HCT116 (cell line): ENCODE results near the gene S1PR2. TPM values are rescaled to one million over a fixed set of nuclear protein-coding genes. Genes with fewer than 3 reads are reported as not detected.

Source experiments
- ATAC-seq: fragments of 200-7000 bp; cut with Tn5 transposase; 2 replicates; pipeline ENCODE4 v1.9.1; 2020; ENCODE audit warnings: mild to moderate bottlenecking, moderate library complexity
- BruUV-seq: library from RNA; stranded (reverse); fragments of 400-500 nt; replicated peaks from 2 replicates; lab custom pipeline; 2021; lab: Mats Ljungman, UMichigan
- CTCF ChIA-PET: fragments of 300-600 bp; sonication (Branson Sonifier 250); formaldehyde crosslinking; loops from one replicate; lab custom pipeline; 2021; ENCODE audit warnings: antibody characterized with exemption; lab: Charles Lee
- POLR2A ChIA-PET: fragments of 300-600, 350-600 bp; sonication (Branson Sonifier 250); formaldehyde crosslinking; loops from one replicate; lab custom pipeline; 2021; ENCODE audit warnings: antibody characterized with exemption; lab: Charles Lee
- RAD21 ChIA-PET, 2 experiments: fragments of 300-600 bp; sonication (Branson Sonifier 250); formaldehyde crosslinking; loops; one replicate each; lab custom pipeline; 2023; ENCODE audit warnings: low total read pairs in 2 of 2; ENCODE audit not compliant: uncharacterized antibody in 2 of 2, unreplicated experiment in 2 of 2, low non-redundant PET in 1 of 2; lab: Charles Lee
- DNase-seq: peaks from one replicate; pipeline ENCODE4 v3.0.0-alpha.2; 2010; ENCODE audit warnings: low read depth, low spot score
- H2AFZ ChIP-seq: fragments of 200-600 bp; shearing (Covaris generic), sonication (generic); 2 replicates; pipeline ENCODE4 v1.6.1; 2017; ENCODE audit warnings: low read depth, mixed run types, mixed read lengths, antibody characterized with exemption, low read length; ENCODE audit not compliant: poor library complexity, severe bottlenecking
- H3K27ac ChIP-seq: 2 replicates; pipeline ENCODE4 v1.5.1; 2012; ENCODE audit warnings: low read depth, low read length
- H3K27me3 ChIP-seq: fragments of 200-600 bp; sonication (generic); 2 replicates; pipeline ENCODE4 v1.6.1; 2016; ENCODE audit warnings: mixed run types, low read length, mixed read lengths; ENCODE audit not compliant: insufficient read depth
- H3K36me3 ChIP-seq, 2 experiments: fragments of 200-500 bp in 1 of 2; fragments of 200-600 bp in 1 of 2; sonication (Bioruptor generic) in 1 of 2; sonication (generic) in 1 of 2; 2 replicates each; pipeline versions ENCODE4 v1.5.1 to v1.6.1; 2014 to 2016; ENCODE audit warnings: low read length in 2 of 2, inconsistent platforms in 1 of 2, mixed read lengths in 1 of 2, mixed run types in 1 of 2; ENCODE audit not compliant: insufficient read depth in 2 of 2, control insufficient read depth in 1 of 2
- H3K4me1 ChIP-seq, 2 experiments: fragments of 200-600 bp in 1 of 2; sonication (generic) in 1 of 2; 2 replicates each; pipeline versions ENCODE4 v1.5.1 to v1.6.1; 2012 to 2017; ENCODE audit warnings: low read length in 2 of 2, inconsistent platforms in 1 of 2, mild to moderate bottlenecking in 1 of 2, mixed read lengths in 1 of 2, mixed run types in 1 of 2, moderate library complexity in 1 of 2; ENCODE audit not compliant: insufficient read depth in 2 of 2, control insufficient read depth in 1 of 2
- H3K4me2 ChIP-seq: fragments of 200-600 bp; sonication (generic); 2 replicates; pipeline ENCODE4 v1.6.1; 2017; ENCODE audit warnings: mixed run types, low read length, mixed read lengths
- H3K4me3 ChIP-seq, 2 experiments: fragments of 200-600 bp in 1 of 2; sonication (generic) in 1 of 2; replicated peaks in 1 of 2; 2 replicates each; pipeline ENCODE4 v1.5.1; 2011 to 2016; ENCODE audit warnings: low read length in 2 of 2, control low read depth in 1 of 2, low read depth in 1 of 2, mild to moderate bottlenecking in 1 of 2, mixed read lengths in 1 of 2, mixed run types in 1 of 2
- H3K79me2 ChIP-seq: fragments of 200-600 bp; sonication (generic); 2 replicates; pipeline ENCODE4 v1.6.1; 2017; ENCODE audit warnings: mild to moderate bottlenecking, mixed run types, low read length, moderate library complexity, mixed read lengths; ENCODE audit not compliant: insufficient read depth
- H3K9ac ChIP-seq: fragments of 200-600 bp; sonication (generic); 2 replicates; pipeline ENCODE4 v1.6.1; 2016; ENCODE audit warnings: low read length, mixed read lengths
- H3K9me2 ChIP-seq: fragments of 200-600 bp; sonication (generic), shearing (Covaris generic); 2 replicates; pipeline ENCODE4 v1.6.1; 2017; ENCODE audit warnings: mixed run types, mild to moderate bottlenecking, moderate library complexity; ENCODE audit not compliant: insufficient read depth
- H3K9me3 ChIP-seq, 2 experiments: fragments of 200-500 bp in 1 of 2; fragments of 200-600 bp in 1 of 2; sonication (Bioruptor generic) in 1 of 2; sonication (generic) in 1 of 2; 2 replicates each; pipeline ENCODE4 v1.6.1; 2014 to 2017; ENCODE audit warnings: low read length in 2 of 2, mixed read lengths in 2 of 2, inconsistent platforms in 1 of 2, low read depth in 1 of 2, mild to moderate bottlenecking in 1 of 2, mixed run types in 1 of 2, moderate library complexity in 1 of 2; ENCODE audit not compliant: control insufficient read depth in 1 of 2, insufficient read depth in 1 of 2
- H4K20me1 ChIP-seq: fragments of 200-600 bp; sonication (generic), shearing (Covaris generic); 2 replicates; pipeline ENCODE4 v1.6.1; 2017; ENCODE audit warnings: mixed run types, mild to moderate bottlenecking, moderate library complexity; ENCODE audit not compliant: insufficient read depth
- CBX3 ChIP-seq: IDR thresholded peaks from 2 replicates; pipeline ENCODE4 v1.6.1; 2012; ENCODE audit warnings: low read depth
- CEBPB ChIP-seq: IDR thresholded peaks from 2 replicates; pipeline ENCODE4 v1.6.1; 2012; ENCODE audit warnings: low read depth
- JUND ChIP-seq: IDR thresholded peaks from 2 replicates; pipeline ENCODE4 v1.6.1; 2012
- POLR2A ChIP-seq: IDR thresholded peaks from 2 replicates; pipeline ENCODE4 v1.7.0; 2011; ENCODE audit warnings: borderline replicate concordance; ENCODE audit not compliant: insufficient read depth, insufficient read length; ENCODE audit errors: extremely low read depth
- POLR2AphosphoS5 ChIP-seq: IDR thresholded peaks from 2 replicates; pipeline ENCODE4 v1.6.1; 2011; ENCODE audit warnings: mild to moderate bottlenecking, low read depth, low read length, moderate library complexity
- YY1 ChIP-seq: IDR thresholded peaks from 2 replicates; pipeline ENCODE4 v1.6.1; 2011; ENCODE audit warnings: low read length, low read depth, moderate library complexity, mild to moderate bottlenecking; ENCODE audit not compliant: insufficient replicate concordance; ENCODE audit errors: extremely low read depth
- ZNF274 ChIP-seq: fragments of 200-500 bp; sonication (Bioruptor generic); IDR thresholded peaks from 2 replicates; pipeline ENCODE4 v1.6.1; 2014; ENCODE audit warnings: mild to moderate bottlenecking, low read depth, low read length, inconsistent platforms
- intact Hi-C: fragments of 100-400 bp; cut with micrococcal nuclease; formaldehyde crosslinking; loops from 2 replicates; pipeline ENCODE4 v1.10.0; 2022
- total RNA-seq: library from RNA; stranded (reverse); gene quantifications from one replicate; pipeline ENCODE4 v1.2.1, GENCODE V29; 2021; ENCODE audit not compliant: unreplicated experiment
- TF ChIP-seq, protein P1 (sequence below): IDR thresholded peaks from 2 replicates; pipeline ENCODE4 v1.6.1; 2011; ENCODE audit warnings: mild to moderate bottlenecking, low read length, moderate library complexity; ENCODE audit not compliant: insufficient replicate concordance; ENCODE audit errors: extremely low read depth
- TF ChIP-seq, protein P2 (sequence below), 3 experiments: fragments of 200-600 bp in 1 of 3; sonication (generic) in 1 of 3; IDR thresholded peaks in 2 of 3; conservative IDR thresholded peaks in 1 of 3; 2 replicates each; pipeline ENCODE4 v1.5.1; 2012 to 2017; ENCODE audit warnings: low read depth in 2 of 3, low read length in 2 of 3, antibody characterized with exemption in 1 of 3, borderline replicate concordance in 1 of 3, control low read depth in 1 of 3, mild to moderate bottlenecking in 1 of 3, mixed read lengths in 1 of 3, mixed run types in 1 of 3, moderate library complexity in 1 of 3; ENCODE audit not compliant: insufficient read depth in 1 of 3
- TF ChIP-seq, protein P3 (sequence below): IDR thresholded peaks from 2 replicates; pipeline ENCODE4 v1.6.1; 2012
- TF ChIP-seq, protein P4 (sequence below): IDR thresholded peaks from 2 replicates; pipeline ENCODE4 v1.6.1; 2012

S1PR2 gene
- total RNA-seq, 1 experiment from 2014 or later: 6.1 TPM

DNA sequence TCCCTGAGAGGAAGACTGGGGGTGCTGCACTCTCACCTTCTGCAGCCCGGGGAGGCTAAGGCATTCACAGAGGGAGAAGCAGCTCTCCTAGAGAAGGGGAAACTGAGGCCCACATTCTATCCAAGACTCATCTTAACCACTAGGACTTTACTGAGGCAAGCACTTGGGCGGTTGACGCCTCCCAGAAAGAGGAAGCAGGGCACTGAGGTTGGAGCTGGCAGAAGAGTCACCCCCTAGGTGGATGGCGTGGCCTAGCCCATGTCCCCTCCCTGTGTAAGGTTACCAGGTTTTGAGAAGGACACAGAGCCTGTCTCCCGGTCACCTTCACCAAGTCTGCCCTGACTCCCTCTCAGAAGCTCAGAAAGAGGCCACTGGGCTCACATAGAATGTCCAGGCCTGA is 2.7 kb downstream of the S1PR2 start (continued):
- TF ChIP-seq, protein P1, sequence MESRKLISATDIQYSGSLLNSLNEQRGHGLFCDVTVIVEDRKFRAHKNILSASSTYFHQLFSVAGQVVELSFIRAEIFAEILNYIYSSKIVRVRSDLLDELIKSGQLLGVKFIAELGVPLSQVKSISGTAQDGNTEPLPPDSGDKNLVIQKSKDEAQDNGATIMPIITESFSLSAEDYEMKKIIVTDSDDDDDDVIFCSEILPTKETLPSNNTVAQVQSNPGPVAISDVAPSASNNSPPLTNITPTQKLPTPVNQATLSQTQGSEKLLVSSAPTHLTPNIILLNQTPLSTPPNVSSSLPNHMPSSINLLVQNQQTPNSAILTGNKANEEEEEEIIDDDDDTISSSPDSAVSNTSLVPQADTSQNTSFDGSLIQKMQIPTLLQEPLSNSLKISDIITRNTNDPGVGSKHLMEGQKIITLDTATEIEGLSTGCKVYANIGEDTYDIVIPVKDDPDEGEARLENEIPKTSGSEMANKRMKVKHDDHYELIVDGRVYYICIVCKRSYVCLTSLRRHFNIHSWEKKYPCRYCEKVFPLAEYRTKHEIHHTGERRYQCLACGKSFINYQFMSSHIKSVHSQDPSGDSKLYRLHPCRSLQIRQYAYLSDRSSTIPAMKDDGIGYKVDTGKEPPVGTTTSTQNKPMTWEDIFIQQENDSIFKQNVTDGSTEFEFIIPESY: no peak
- no peak for TF ChIP-seq CBX3
- TF ChIP-seq CEBPB: no peak
- no peak for TF ChIP-seq POLR2AphosphoS5
- no peak for TF ChIP-seq POLR2A

DNA sequence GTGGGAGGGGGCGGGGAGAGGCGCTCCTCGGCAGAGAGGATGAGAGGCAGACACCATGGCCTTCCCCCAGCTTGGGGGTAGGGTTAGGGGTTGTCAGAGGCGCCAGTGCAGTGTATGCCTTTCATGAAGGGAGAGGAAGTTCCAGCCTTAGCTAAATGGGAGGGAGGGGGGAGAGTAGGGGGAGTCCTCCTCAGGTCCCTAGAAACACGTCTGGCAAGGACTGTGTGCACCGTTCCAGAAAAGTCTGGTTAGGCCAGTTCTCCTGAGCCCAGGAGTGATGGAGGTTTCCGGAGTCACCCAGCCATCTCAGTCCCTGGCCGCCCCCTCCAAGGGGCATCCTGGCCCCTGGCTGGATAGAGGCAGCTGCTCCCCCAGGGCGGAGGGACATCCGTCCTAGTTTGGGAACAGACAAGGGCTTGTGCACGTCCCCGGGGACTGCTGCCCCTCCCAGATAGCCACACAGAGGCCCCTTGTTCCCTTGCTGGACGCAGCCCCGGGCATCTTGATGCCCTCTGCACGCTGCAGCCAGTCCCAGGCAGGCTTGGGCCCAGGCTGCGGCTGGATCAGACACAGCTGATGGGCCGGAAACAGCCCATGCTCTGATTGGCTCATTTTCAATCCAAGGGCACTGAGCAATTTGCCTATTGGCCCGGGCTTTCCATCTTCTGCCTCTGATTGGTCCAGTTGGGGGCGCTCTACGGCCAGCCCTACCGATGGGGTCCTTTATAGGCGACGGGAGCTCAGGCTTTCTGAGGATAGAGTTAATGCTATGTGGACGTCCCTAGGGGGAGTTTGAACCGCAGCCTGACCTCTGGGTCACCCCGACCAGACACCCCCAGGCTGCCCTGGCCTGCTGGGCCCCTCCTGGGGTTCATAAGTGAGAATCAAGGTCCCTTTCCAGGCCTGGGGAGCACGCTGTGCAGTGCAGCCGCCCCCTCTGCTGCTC is 3.8 kb downstream of the S1PR2 start:
- Histone ChIP-seq H3K27me3 (no peaks in the 10 kb centered on the region), H3K79me2 (peaks cover 6% of the 10 kb centered on the region; the same call in 1 of the 2 replicates), H3K9me2 (no peaks in the 10 kb centered on the region), H3K4me1 (peaks cover 4 to 23% of the 10 kb centered on the region in 2 experiments; a peak in 3 of 4 replicates), H3K9ac (no peak overlapping the region), H2AFZ (no peak overlapping the region), H3K27ac (no peak overlapping the region), H3K36me3 (no peaks in the 10 kb centered on the region), H4K20me1 (no peaks in the 10 kb centered on the region), H3K9me3 (no peaks in the 10 kb centered on the region), H3K4me2 (no peak overlapping the region), H3K4me3 (no peak overlapping the region)
- DNase-seq: no peak
- CTCF ChIA-PET: no interaction called here
- intact Hi-C loops: no loop called here
- RAD21 ChIA-PET: interaction anchor here in 1 of 2 experiments (0.6 kb wide), 2 partner anchors 15 to 33 kb away, joined by 3 to 5 read pairs; partner anchors contain the start of gene DNMT1
- TF ChIP-seq, protein P2, sequence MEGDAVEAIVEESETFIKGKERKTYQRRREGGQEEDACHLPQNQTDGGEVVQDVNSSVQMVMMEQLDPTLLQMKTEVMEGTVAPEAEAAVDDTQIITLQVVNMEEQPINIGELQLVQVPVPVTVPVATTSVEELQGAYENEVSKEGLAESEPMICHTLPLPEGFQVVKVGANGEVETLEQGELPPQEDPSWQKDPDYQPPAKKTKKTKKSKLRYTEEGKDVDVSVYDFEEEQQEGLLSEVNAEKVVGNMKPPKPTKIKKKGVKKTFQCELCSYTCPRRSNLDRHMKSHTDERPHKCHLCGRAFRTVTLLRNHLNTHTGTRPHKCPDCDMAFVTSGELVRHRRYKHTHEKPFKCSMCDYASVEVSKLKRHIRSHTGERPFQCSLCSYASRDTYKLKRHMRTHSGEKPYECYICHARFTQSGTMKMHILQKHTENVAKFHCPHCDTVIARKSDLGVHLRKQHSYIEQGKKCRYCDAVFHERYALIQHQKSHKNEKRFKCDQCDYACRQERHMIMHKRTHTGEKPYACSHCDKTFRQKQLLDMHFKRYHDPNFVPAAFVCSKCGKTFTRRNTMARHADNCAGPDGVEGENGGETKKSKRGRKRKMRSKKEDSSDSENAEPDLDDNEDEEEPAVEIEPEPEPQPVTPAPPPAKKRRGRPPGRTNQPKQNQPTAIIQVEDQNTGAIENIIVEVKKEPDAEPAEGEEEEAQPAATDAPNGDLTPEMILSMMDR (IDR thresholded peaks at IDR 0.05 in 2 of 3, conservative IDR thresholded peaks at IDR 0.05 in 1 of 3; ENCODE audit: borderline replicate concordance in 1 of 3, insufficient read depth in 1 of 3, low read depth in 2 of 3, low read length in 2 of 3): peak in 1 of 3 experiments; percentile 29; a peak in 2 of 6 replicates
- no peak for TF ChIP-seq ZNF274
- TF ChIP-seq JUND: no peak
- no peak for TF ChIP-seq YY1
- TF ChIP-seq, protein P3, sequence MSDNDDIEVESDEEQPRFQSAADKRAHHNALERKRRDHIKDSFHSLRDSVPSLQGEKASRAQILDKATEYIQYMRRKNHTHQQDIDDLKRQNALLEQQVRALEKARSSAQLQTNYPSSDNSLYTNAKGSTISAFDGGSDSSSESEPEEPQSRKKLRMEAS: no peak
- TF ChIP-seq POLR2AphosphoS5: no peak
- TF ChIP-seq, protein P4, sequence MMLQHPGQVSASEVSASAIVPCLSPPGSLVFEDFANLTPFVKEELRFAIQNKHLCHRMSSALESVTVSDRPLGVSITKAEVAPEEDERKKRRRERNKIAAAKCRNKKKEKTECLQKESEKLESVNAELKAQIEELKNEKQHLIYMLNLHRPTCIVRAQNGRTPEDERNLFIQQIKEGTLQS: no peak
- ATAC-seq: no peak
- no TSS peak for BruUV-seq
- POLR2A ChIA-PET: no interaction called here
